IMR-90 (cell line): ENCODE results near the gene MAMLD1. TPM values are rescaled to one million over a fixed set of nuclear protein-coding genes. Genes with fewer than 3 reads are reported as not detected.

Source experiments
- ATAC-seq: fragments of 200-7000 bp; cut with Tn5 transposase; 2 replicates; pipeline ENCODE4 v1.9.1; 2020; ENCODE audit warnings: low read depth, mild to moderate bottlenecking, moderate library complexity
- BruUV-seq: library from RNA; stranded (reverse); fragments of 400-500 nt; replicated peaks from 2 replicates; lab custom pipeline; 2021; lab: Mats Ljungman, UMichigan
- CTCF ChIA-PET: fragments of 300-600 bp; formaldehyde crosslinking; extraction: SDS; loops from one replicate; lab custom pipeline; 2021; ENCODE audit warnings: antibody characterized with exemption; lab: Yijun Ruan, JAX
- POLR2A ChIA-PET: fragments of 300-600 bp; sonication (Branson Sonifier 250); formaldehyde crosslinking; loops from one replicate; lab custom pipeline; 2022; ENCODE audit warnings: antibody characterized with exemption; ENCODE audit not compliant: unreplicated experiment; lab: Charles Lee
- DNase-seq: peaks from one replicate; pipeline ENCODE4 v3.0.0; 2013
- H2AFZ ChIP-seq: replicated peaks from 2 replicates; pipeline ENCODE3; 2013; ENCODE audit warnings: low read length, mild to moderate bottlenecking; ENCODE audit not compliant: poor library complexity
- H2AK5ac ChIP-seq: 2 replicates; pipeline ENCODE4 v1.6.1; 2013; ENCODE audit warnings: low read depth, low read length, inconsistent platforms
- H2AK9ac ChIP-seq: replicated peaks from 2 replicates; pipeline ENCODE3; 2013; ENCODE audit warnings: mild to moderate bottlenecking, low read depth, low read length, moderate library complexity; ENCODE audit not compliant: poor library complexity
- H2BK120ac ChIP-seq: 2 replicates; pipeline ENCODE4 v1.6.1; 2013; ENCODE audit warnings: low read depth, low read length, inconsistent platforms
- H2BK15ac ChIP-seq: 3 replicates; pipeline ENCODE4 v1.6.1; 2013; ENCODE audit warnings: low read depth, low read length, inconsistent platforms
- H2BK20ac ChIP-seq: 2 replicates; pipeline ENCODE4 v1.6.1; 2013; ENCODE audit warnings: low read depth, mild to moderate bottlenecking, inconsistent platforms, low read length, moderate library complexity
- H2BK5ac ChIP-seq: 2 replicates; pipeline ENCODE4 v1.6.1; 2013; ENCODE audit warnings: mild to moderate bottlenecking, low read depth, low read length, inconsistent platforms; ENCODE audit not compliant: poor library complexity, severe bottlenecking
- H3K14ac ChIP-seq: replicated peaks from 2 replicates; pipeline ENCODE4 v1.6.1; 2013; ENCODE audit warnings: low read depth, low read length, inconsistent platforms
- H3K18ac ChIP-seq: 2 replicates; pipeline ENCODE4 v1.6.1; 2013; ENCODE audit warnings: low read depth, low read length, control low read depth
- H3K23ac ChIP-seq: 2 replicates; pipeline ENCODE4 v1.6.1; 2013; ENCODE audit warnings: low read depth, low read length, inconsistent platforms
- H3K27ac ChIP-seq: 2 replicates; pipeline ENCODE4 v1.5.1; 2013; ENCODE audit warnings: mild to moderate bottlenecking, control low read depth, low read length; ENCODE audit not compliant: insufficient read depth
- H3K27me3 ChIP-seq: 2 replicates; pipeline ENCODE4 v1.6.1; 2013; ENCODE audit warnings: low read length; ENCODE audit not compliant: control insufficient read depth, insufficient read depth
- H3K36me3 ChIP-seq: 2 replicates; pipeline ENCODE4 v1.6.1; 2013; ENCODE audit warnings: low read length, mixed read lengths; ENCODE audit not compliant: control insufficient read depth, insufficient read depth
- H3K4ac ChIP-seq: 2 replicates; pipeline ENCODE4 v1.6.1; 2013; ENCODE audit warnings: low read depth, low read length, inconsistent platforms
- H3K4me1 ChIP-seq: 2 replicates; pipeline ENCODE4 v1.6.1; 2013; ENCODE audit warnings: low read length, mixed read lengths; ENCODE audit not compliant: control insufficient read depth, insufficient read depth
- H3K4me2 ChIP-seq: 2 replicates; pipeline ENCODE4 v1.6.1; 2013; ENCODE audit warnings: low read depth, mild to moderate bottlenecking, control low read depth, low read length, moderate library complexity
- H3K4me3 ChIP-seq: 2 replicates; pipeline ENCODE4 v1.5.1; 2013; ENCODE audit warnings: low read depth, mild to moderate bottlenecking, control low read depth, low read length, moderate library complexity; ENCODE audit not compliant: insufficient read depth
- H3K56ac ChIP-seq: 2 replicates; pipeline ENCODE4 v1.6.1; 2013; ENCODE audit warnings: low read length, inconsistent platforms; ENCODE audit not compliant: insufficient read depth; ENCODE audit errors: extremely low read depth
- H3K79me1 ChIP-seq, 2 experiments: 2 replicates each; pipeline ENCODE4 v1.6.1; 2013; ENCODE audit warnings: low read length in 2 of 2, inconsistent platforms in 1 of 2, low read depth in 1 of 2
- H3K9ac ChIP-seq: 2 replicates; pipeline ENCODE4 v1.6.1; 2013; ENCODE audit warnings: low read depth, low read length, control low read depth
- H3K9me1 ChIP-seq: 2 replicates; pipeline ENCODE4 v1.6.1; 2013; ENCODE audit warnings: low read length, inconsistent platforms; ENCODE audit not compliant: insufficient read depth
- H3K9me3 ChIP-seq: 2 replicates; pipeline ENCODE4 v1.6.1; 2013; ENCODE audit warnings: low read length; ENCODE audit not compliant: control insufficient read depth, insufficient read depth
- H4K20me1 ChIP-seq: 2 replicates; pipeline ENCODE4 v1.6.1; 2013; ENCODE audit warnings: low read length, inconsistent platforms; ENCODE audit not compliant: insufficient read depth
- H4K5ac ChIP-seq: 2 replicates; pipeline ENCODE4 v1.6.1; 2013; ENCODE audit warnings: mild to moderate bottlenecking, low read depth, low read length, control low read depth
- H4K8ac ChIP-seq, 2 experiments: 2 replicates each; pipeline ENCODE4 v1.6.1; 2013; ENCODE audit warnings: low read depth in 2 of 2, low read length in 2 of 2, control low read depth in 1 of 2, inconsistent platforms in 1 of 2
- H4K91ac ChIP-seq: 2 replicates; pipeline ENCODE4 v1.6.1; 2013; ENCODE audit warnings: low read depth, low read length, inconsistent platforms; ENCODE audit not compliant: insufficient read depth
- BHLHE40 ChIP-seq: fragments of 150-350 bp; IDR thresholded peaks from 2 replicates; pipeline ENCODE4 v1.6.1; 2016; ENCODE audit warnings: mild to moderate bottlenecking, low read depth, low read length
- ELK1 ChIP-seq: fragments of 150-350 bp; IDR thresholded peaks from 2 replicates; pipeline ENCODE4 v1.6.1; 2016; ENCODE audit warnings: low read depth, mild to moderate bottlenecking, low read length, moderate library complexity, borderline replicate concordance
- RAD21 ChIP-seq: IDR thresholded peaks from 2 replicates; pipeline ENCODE4 v1.6.1; 2012; ENCODE audit warnings: low read length, improper control_type of control experiment
- RFX5 ChIP-seq: IDR thresholded peaks from 2 replicates; pipeline ENCODE4 v1.8.0; 2012; ENCODE audit warnings: low read depth, mild to moderate bottlenecking, low read length, moderate library complexity
- WGBS, 2 experiments: methylation state at CpG; one replicate each; pipeline versions ENCODE4 v1.1.5 to v1.1.7; 2013; ENCODE audit warnings: missing lambda C conversion rate in 2 of 2; ENCODE audit not compliant: insufficient read length in 1 of 2; ENCODE audit errors: extremely low coverage in 2 of 2; 5-methylcytosine and 5-hydroxymethylcytosine counted together
- dilution Hi-C: fragments of 300-500 bp; cut with HindIII; formaldehyde crosslinking; loops from one replicate; pipeline ENCODE4 v1.14.3; 2018; ENCODE audit warnings: low sequenced_read_pairs; ENCODE audit not compliant: unreplicated experiment
- in situ Hi-C: fragments of 300-500 bp; cut with MboI; formaldehyde crosslinking; loops from 3 replicates; pipeline ENCODE4 v1.14.3; 2019; ENCODE audit warnings: low sequenced_read_pairs, inconsistent platforms, mixed read lengths
- intact Hi-C: fragments of 100-400 bp; cut with micrococcal nuclease; formaldehyde crosslinking; loops from 2 replicates; pipeline ENCODE4 v1.10.0; 2022
- polyA plus RNA-seq, 3 experiments: library from polyadenylated mRNA; depleted of rRNA; stranded (reverse); fragments of >200 nt; gene quantifications; 2 replicates each; pipeline ENCODE4 v1.2.3, GENCODE V29; 2012; ENCODE audit warnings: low replicate concordance in 1 of 3
- total RNA-seq: library from RNA; depleted of rRNA; stranded (reverse); fragments of >200 nt; gene quantifications from 2 replicates; pipeline ENCODE4 v1.2.3, GENCODE V29; 2012

Gene MAMLD1
- total and polyA plus RNA-seq, 2 of the 4 experiments (the other 2 are of a cell fraction): 1.4 to 11.0 TPM

GRCh38 chrX:150483356-150483985 lies 120.4 kb downstream of the MAMLD1 start:
- no peak overlapping the region for H3K56ac ChIP-seq
- ChIA-PET CTCF (interaction anchor here (0.7 to 1.8 kb wide), 2 partner anchors 19 to 543 kb away, joined by 4 to 5 read pairs; no protein-coding TSS in a partner anchor), POLR2A (no interaction called here)
- no peak overlapping the region for H2BK15ac ChIP-seq
- in situ Hi-C loops (loop anchor here (25.0 kb wide), 1 partner anchor 521 kb away; no protein-coding TSS in a partner anchor), dilution Hi-C loops (no loop called here), intact Hi-C loops (no loop called here)
- peaks cover 3% of the 10 kb centered on the region; the same call in 1 of the 2 replicates for H3K9me1 ChIP-seq
- H3K4me2 ChIP-seq: no peak overlapping the region
- H3K79me1 ChIP-seq: peaks cover 0 to 10% of the 10 kb centered on the region in 2 experiments; a peak in 1 of 4 replicates
- no peak overlapping the region for H2BK120ac ChIP-seq
- H3K23ac ChIP-seq: no peak overlapping the region
- H3K4ac ChIP-seq: no peak overlapping the region
- H3K18ac ChIP-seq: no peak overlapping the region
- WGBS, 2 experiments: 57% methylated on average over 2 of the region's 8 CpGs; no CpG with 5 or more reads in 1 of the 2 experiments
- no peak overlapping the region for H3K4me3 ChIP-seq
- TF ChIP-seq RFX5 (no peak), ELK1 (no peak), BHLHE40 (no peak), RAD21 (no peak)
- no peak overlapping the region for H4K8ac ChIP-seq
- H4K5ac ChIP-seq: no peak overlapping the region
- H2AK5ac ChIP-seq: no peak overlapping the region
- no peaks in the 10 kb centered on the region for H3K27me3 ChIP-seq
- no peak overlapping the region for H2BK5ac ChIP-seq
- ATAC-seq (no peak), DNase-seq (no peak)
- H2BK20ac ChIP-seq: no peak overlapping the region
- H2AK9ac ChIP-seq: no peak overlapping the region
- H3K9ac ChIP-seq: no peak overlapping the region
- H3K36me3 ChIP-seq: peaks cover 2% of the 10 kb centered on the region; the same call in 1 of the 2 replicates
- peaks cover 3% of the 10 kb centered on the region; the same call in 1 of the 2 replicates for H3K4me1 ChIP-seq
- no peak overlapping the region for H2AFZ ChIP-seq
- no peak overlapping the region for H3K14ac ChIP-seq
- no peak overlapping the region for H4K91ac ChIP-seq
- BruUV-seq: no TSS peak
- no peaks in the 10 kb centered on the region for H3K9me3 ChIP-seq
- H3K27ac ChIP-seq: no peak overlapping the region
- no peaks in the 10 kb centered on the region for H4K20me1 ChIP-seq
